AG04449 (cell line): ENCODE data around the gene PET100.

Source experiments
- CTCF ChIA-PET: fragments of 350-600 bp; formaldehyde crosslinking; extraction: SDS; loops from one replicate; lab custom pipeline; 2021; ENCODE audit warnings: antibody characterized with exemption; lab: Yijun Ruan, JAX
- POLR2A ChIA-PET: fragments of 400-600, 350-600 bp; formaldehyde crosslinking; extraction: SDS; loops from one replicate; lab custom pipeline; 2020; ENCODE audit warnings: antibody characterized with exemption, inconsistent platforms; lab: Yijun Ruan, JAX
- DNase-seq: peaks from one replicate; pipeline ENCODE4 v3.0.0-alpha.2; 2010; ENCODE audit warnings: low read depth, low spot score
- H3K4me3 ChIP-seq: 2 replicates; pipeline ENCODE4 v1.5.1; 2011; ENCODE audit warnings: low read depth, mild to moderate bottlenecking, control low read depth, low read length
- TF ChIP-seq, protein P1 (sequence below): IDR thresholded peaks from one replicate; pipeline ENCODE4 v1.5.1; 2011; ENCODE audit warnings: mild to moderate bottlenecking, moderate library complexity, low read length, control low read depth, inconsistent platforms; ENCODE audit not compliant: insufficient read depth; ENCODE audit errors: missing control alignments

Gene PET100, protein sequence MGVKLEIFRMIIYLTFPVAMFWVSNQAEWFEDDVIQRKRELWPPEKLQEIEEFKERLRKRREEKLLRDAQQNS

DNA sequence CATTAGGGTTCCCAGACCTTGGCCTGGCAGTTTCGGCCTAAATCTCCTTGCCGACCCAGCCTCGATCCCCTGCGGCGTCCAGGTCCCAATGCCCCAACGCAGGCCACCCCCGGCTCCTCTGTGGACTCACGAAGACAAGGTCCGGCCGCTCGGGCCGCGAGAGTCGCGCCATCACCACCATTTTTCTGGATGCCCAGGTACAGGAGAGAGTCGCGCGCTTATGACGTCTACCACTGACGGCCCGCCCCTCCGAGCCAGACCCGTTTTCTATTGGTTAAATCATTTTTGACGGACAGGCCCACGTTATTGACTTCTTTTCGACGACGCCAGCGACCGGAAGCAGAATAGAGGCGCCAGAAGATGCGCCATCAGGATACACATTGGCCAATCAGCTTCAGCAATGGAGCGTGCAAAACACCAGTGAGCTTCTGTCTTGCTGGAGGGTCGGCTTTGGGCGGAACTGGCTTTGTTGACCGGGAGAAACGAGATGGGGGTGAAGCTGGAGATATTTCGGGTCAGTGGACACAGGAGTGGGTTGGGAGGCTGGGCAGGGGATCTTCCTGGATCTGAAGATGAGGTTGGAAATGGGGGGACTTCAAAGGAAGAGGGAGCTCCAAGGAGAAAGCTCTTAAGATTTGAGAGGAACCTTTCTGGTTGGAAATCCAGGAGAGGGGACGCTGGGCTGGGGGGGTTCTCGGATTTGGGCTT lies at the start of gene PET100, which contains the start of gene XAB2:
Gene PET100 (plus strand): TSS at position 447 of the 708 bp plus-strand sequence. CDS start 41 bp downstream, at position 488.
Gene XAB2 (minus strand): TSS at position 199 of the 708 bp plus-strand sequence. CDS start 18 bp downstream, at position 181.
- DNase-seq = peak; percentile 94
- POLR2A ChIA-PET = interaction anchor here (0.7 to 1.0 kb wide), 2 partner anchors 66 to 433 kb away, joined by 3 read pairs; no protein-coding TSS in a partner anchor
- peak within 1 kb of the TSS; percentile 99 for H3K4me3 ChIP-seq
- CTCF ChIA-PET = interaction anchor here (1.2 to 3.6 kb wide), 5 partner anchors 23 to 170 kb away, joined by 3 to 18 read pairs (median 7); partner anchors contain the start of genes MCEMP1 and TRAPPC5
- TF ChIP-seq, protein P1, sequence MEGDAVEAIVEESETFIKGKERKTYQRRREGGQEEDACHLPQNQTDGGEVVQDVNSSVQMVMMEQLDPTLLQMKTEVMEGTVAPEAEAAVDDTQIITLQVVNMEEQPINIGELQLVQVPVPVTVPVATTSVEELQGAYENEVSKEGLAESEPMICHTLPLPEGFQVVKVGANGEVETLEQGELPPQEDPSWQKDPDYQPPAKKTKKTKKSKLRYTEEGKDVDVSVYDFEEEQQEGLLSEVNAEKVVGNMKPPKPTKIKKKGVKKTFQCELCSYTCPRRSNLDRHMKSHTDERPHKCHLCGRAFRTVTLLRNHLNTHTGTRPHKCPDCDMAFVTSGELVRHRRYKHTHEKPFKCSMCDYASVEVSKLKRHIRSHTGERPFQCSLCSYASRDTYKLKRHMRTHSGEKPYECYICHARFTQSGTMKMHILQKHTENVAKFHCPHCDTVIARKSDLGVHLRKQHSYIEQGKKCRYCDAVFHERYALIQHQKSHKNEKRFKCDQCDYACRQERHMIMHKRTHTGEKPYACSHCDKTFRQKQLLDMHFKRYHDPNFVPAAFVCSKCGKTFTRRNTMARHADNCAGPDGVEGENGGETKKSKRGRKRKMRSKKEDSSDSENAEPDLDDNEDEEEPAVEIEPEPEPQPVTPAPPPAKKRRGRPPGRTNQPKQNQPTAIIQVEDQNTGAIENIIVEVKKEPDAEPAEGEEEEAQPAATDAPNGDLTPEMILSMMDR = no peak

DNA sequence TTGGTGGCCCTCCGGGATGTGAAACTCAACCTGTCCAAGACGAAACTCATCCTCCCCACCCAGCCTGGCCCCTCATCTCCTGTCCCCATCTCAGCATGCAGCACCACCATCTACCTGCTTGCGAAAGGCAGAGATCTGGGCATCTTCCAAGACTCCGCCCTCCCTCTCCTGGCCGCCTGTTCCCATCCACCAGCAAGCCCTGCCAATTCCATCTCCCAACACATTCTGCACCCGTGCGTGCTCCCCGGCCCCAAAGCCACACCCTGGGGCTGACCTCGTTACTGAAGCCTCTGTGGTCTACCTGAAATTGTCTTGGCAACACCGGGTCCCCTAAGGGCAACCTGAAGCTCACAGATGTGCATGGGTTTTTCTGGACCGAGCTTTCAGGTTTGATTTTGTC lies 47.1 kb upstream of the PET100 start:
- CTCF ChIA-PET = interaction anchor here (1.2 to 6.5 kb wide), 2 partner anchors 14 to 98 kb away, joined by 5 to 31 read pairs; partner anchors contain the start of gene TRAPPC5
- TF ChIP-seq, protein P1 = no peak
- POLR2A ChIA-PET = no interaction called here
- H3K4me3 ChIP-seq = no peak overlapping the region
- DNase-seq = no peak

DNA sequence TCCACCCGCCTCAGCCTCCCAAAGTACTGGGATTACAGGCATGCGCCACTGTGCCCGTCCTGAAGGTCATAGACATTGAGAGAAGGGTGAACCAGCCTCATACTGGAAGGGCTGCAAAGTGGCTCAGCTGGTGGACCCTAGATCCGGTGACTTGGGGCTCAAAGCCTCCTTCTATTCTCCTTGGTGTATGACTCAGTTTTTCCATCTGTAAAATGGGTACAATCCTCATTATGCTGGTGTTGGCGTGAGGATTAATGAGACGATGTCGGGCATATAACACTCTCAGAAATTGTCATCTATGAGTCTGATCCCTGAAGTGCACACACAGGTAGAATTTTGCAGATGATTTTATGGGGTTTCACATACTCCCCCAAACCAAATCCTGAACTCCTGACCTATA lies 39.8 kb upstream of the PET100 start:
- no peak overlapping the region for H3K4me3 ChIP-seq
- CTCF ChIA-PET = interaction anchor here (3.1 kb wide), 1 partner anchor 22 kb away, joined by 8 read pairs; no protein-coding TSS in a partner anchor
- DNase-seq = no peak
- POLR2A ChIA-PET = no interaction called here
- TF ChIP-seq, protein P1 = no peak

DNA sequence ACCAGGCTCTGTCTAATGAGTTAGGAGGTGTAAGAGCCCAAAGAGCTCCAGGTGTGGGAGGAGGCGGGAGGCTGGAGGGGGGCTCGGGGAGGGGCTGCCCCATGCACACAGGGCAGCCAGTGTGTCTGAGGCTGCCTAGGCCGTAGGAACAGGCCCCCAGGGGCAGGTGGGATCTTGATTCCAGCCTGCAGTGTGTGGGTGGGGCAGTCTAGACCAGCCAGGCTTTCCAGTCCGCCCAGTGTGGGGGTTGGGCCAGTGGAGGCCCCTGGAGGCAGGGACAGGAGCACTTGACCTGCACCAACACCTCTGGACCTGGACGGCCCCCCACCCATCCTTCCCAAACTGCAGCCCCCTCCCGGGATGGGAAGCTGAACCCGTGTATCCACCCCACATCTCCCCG lies 39.3 kb upstream of the PET100 start:
- no peak overlapping the region for H3K4me3 ChIP-seq
- CTCF ChIA-PET = interaction anchor here (0.9 to 3.1 kb wide), 2 partner anchors 22 to 223 kb away, joined by 3 to 8 read pairs; no protein-coding TSS in a partner anchor
- TF ChIP-seq, protein P1 = no peak
- DNase-seq = no peak
- POLR2A ChIA-PET = no interaction called here

DNA sequence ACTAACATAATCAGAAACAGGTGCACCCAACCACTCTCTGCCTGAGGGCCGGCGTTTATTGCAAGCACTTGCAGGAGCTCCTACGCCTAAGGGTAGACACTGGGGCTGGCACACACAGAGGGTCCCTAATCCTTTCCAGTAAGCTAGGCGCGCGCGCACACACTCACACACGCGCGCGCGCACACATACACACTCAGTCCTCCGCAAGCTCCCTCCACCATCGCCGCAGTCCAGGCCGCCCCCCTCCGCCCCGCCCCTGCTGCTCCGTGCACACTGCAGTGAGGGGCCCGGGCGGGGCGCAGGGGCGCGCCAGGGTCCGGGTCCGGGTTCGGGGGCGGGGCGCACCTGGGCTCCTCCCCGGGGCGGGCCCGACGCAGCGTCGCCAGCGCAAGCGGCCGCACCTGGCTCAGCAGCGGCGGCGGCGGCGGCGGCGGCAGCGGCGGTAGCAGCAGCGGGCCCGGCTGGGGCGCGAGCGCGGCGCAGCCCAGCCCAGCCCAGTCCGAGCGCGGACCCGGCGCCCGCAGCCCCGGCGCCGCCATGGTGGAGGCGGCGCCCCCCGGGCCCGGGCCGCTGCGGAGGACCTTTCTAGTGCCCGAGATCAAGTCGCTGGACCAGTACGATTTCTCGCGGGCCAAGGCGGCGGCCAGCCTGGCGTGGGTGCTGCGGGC lies 34.0 kb upstream of the PET100 start, which contains the start of gene CAMSAP3:
Gene CAMSAP3 (plus strand): TSS at position 398 of the 668 bp plus-strand sequence. CDS start 140 bp downstream, at position 538.
- POLR2A ChIA-PET = no interaction called here

More for the DNA sequence above, 34.0 kb upstream of the PET100 start, which contains the start of gene CAMSAP3:
- DNase-seq = no peak
- TF ChIP-seq, protein P1 = no peak
- no peak within 1 kb of the TSS for H3K4me3 ChIP-seq
- CTCF ChIA-PET = interaction anchor here (0.7 to 1.4 kb wide), 2 partner anchors 28 to 85 kb away, joined by 4 to 5 read pairs; partner anchors contain the start of gene TRAPPC5
